ENCODE data around the gene PHF19.

GRCh38 chr9:120815075-120815474 lies 61.9 kb downstream of the PHF19 start:
- TF ChIP-seq CTCF (IDR thresholded peaks at IDR 0.05; ENCODE audit: low read depth, low read length, poor library complexity, severe bottlenecking) (no peak), EZH2phosphoT487 (IDR thresholded peaks at IDR 0.05; ENCODE audit: borderline replicate concordance, low read length) (no peak)

Data from DOHH2 (cell line).